BLaER1 (cell line): Measurements from ENCODE around the gene SLC12A1.

Experiments
- H3K27ac ChIP-seq: shearing (Covaris generic); formaldehyde crosslinking; 2 replicates; pipeline ENCODE4 v1.8.1; 2022
- H3K27me3 ChIP-seq: shearing (Covaris generic); formaldehyde crosslinking; 2 replicates; pipeline ENCODE4 v1.8.1; 2022
- H3K36me3 ChIP-seq: shearing (Covaris generic); formaldehyde crosslinking; 2 replicates; pipeline ENCODE4 v1.8.1; 2022
- H3K4me1 ChIP-seq: shearing (Covaris generic); formaldehyde crosslinking; 2 replicates; pipeline ENCODE4 v1.8.1; 2022
- H3K4me2 ChIP-seq: shearing (Covaris generic); formaldehyde crosslinking; 2 replicates; pipeline ENCODE4 v1.8.1; 2022
- H3K4me3 ChIP-seq: shearing (Covaris generic); formaldehyde crosslinking; 2 replicates; pipeline ENCODE4 v1.8.1; 2022
- H3K9ac ChIP-seq: shearing (Covaris generic); formaldehyde crosslinking; 2 replicates; pipeline ENCODE4 v1.8.1; 2022
- H3K9me3 ChIP-seq: shearing (Covaris generic); formaldehyde crosslinking; 2 replicates; pipeline ENCODE4 v1.8.1; 2022
- H4K20me1 ChIP-seq: shearing (Covaris generic); formaldehyde crosslinking; 2 replicates; pipeline ENCODE4 v1.8.1; 2022
- Cebpa-rat ChIP-seq: shearing (Covaris generic); IDR thresholded peaks from 2 replicates; pipeline ENCODE4 v1.8.1; 2022

The SLC12A1 gene

GRCh38 chr15:48185529-48185928 is 20.6 kb upstream of the SLC12A1 start:
- no peak overlapping the region for H3K27ac ChIP-seq
- no peaks in the 10 kb centered on the region for H3K36me3 ChIP-seq
- TF ChIP-seq Cebpa-rat, result no peak; the same call in 1 of the 2 replicates
- no peaks in the 10 kb centered on the region for H4K20me1 ChIP-seq
- H3K9me3 ChIP-seq, result no peaks in the 10 kb centered on the region
- H3K27me3 ChIP-seq, result no peaks in the 10 kb centered on the region
- no peak overlapping the region for H3K4me3 ChIP-seq
- H3K4me2 ChIP-seq, result no peak overlapping the region
- no peak overlapping the region for H3K9ac ChIP-seq
- H3K4me1 ChIP-seq, result no peaks in the 10 kb centered on the region

- Histone ChIP-seq H3K9ac (no peak overlapping the region), H3K4me2 (no peak overlapping the region), H3K4me1 (no peaks in the 10 kb centered on the region), H3K27ac (no peak overlapping the region), H4K20me1 (no peaks in the 10 kb centered on the region), H3K9me3 (no peaks in the 10 kb centered on the region), H3K36me3 (no peaks in the 10 kb centered on the region), H3K27me3 (no peaks in the 10 kb centered on the region), H3K4me3 (no peak overlapping the region)
- no peak for TF ChIP-seq Cebpa-rat
Measured at GRCh38 chr15:48186271-48186670, 19.8 kb upstream of the SLC12A1 start.

GRCh38 chr15:48190932-48191573 is 15.0 kb upstream of the SLC12A1 start:
- Histone ChIP-seq H3K27ac (no peak overlapping the region), H3K4me3 (no peak overlapping the region), H3K4me2 (no peak overlapping the region)

DNA sequence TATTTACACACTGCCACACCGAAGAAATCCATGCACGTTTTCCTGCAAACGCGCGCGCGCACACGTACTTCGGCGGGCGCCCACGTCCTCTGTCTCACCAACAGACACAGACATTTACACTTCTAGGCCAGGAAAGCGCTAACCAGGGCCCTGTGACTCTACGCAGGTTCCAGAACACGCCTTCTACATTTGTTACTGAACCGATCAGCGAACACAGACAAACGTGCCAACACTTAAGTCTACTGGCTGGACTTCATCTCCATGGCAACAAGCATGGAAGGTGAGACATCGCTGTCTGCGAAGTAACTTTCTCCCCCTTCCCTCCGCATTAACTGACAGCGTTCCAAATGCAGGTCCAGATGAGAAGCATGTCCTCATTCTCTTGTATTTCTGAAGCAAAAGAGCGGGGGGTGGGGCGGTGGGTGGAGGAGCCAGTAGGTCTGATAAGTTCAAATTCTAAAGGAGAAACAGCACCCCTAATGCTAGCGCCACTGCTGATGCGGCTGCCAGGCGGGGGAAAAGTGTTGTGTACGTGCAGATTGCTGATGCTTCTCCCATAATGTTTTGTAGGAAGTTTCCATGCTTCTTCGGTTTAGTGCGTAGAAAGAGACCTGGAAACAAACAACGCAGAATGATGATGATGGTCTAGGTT is 14.4 kb upstream of the SLC12A1 start, which contains the start of gene CTXN2:
CTXN2 (plus strand) TSS at position 92 of the 652 bp plus-strand sequence. CDS start 9,636 bp downstream, outside the sequence.
- Histone ChIP-seq H4K20me1 (no peaks in the 10 kb centered on the region), H3K4me2 (no peak within 1 kb of the TSS), H3K9me3 (no peaks in the 10 kb centered on the region), H3K27me3 (no peaks in the 10 kb centered on the region), H3K36me3 (no peaks in the 10 kb centered on the region), H3K4me3 (no peak within 1 kb of the TSS), H3K27ac (no peak within 1 kb of the TSS), H3K9ac (no peak within 1 kb of the TSS), H3K4me1 (no peaks in the 10 kb centered on the region)
- TF ChIP-seq Cebpa-rat, result no peak

More at GRCh38 chr15:48190932-48191573, 15.0 kb upstream of the SLC12A1 start:
- Histone ChIP-seq H4K20me1 (no peaks in the 10 kb centered on the region), H3K4me1 (no peaks in the 10 kb centered on the region), H3K27me3 (no peaks in the 10 kb centered on the region), H3K9ac (no peak overlapping the region), H3K9me3 (no peaks in the 10 kb centered on the region), H3K36me3 (no peaks in the 10 kb centered on the region)
- no peak for TF ChIP-seq Cebpa-rat

DNA sequence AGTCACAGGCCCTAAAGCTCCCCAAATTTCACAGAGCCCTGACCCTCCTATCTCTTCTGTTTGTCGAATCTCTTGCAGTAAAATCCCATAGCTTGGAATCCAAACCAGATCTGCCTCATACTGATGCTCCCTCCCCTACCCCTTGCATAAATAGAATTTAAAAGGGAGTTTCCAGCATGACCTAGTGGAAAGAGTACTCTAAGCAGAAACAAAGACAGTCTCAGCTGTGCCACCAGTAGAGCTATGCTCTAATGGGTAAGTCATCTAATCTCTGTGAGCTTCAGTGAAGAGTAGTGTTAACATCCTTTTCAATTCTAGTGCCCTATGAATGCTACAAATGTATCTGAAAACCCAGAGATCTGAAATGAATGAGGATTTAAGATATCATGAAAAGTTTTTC is 4.0 kb upstream of the SLC12A1 start:
- no peak for TF ChIP-seq Cebpa-rat
- no peaks in the 10 kb centered on the region for H4K20me1 ChIP-seq
- H3K27me3 ChIP-seq, result no peaks in the 10 kb centered on the region
- no peaks in the 10 kb centered on the region for H3K9me3 ChIP-seq
- no peaks in the 10 kb centered on the region for H3K4me1 ChIP-seq
- no peak overlapping the region for H3K4me3 ChIP-seq
- no peaks in the 10 kb centered on the region for H3K36me3 ChIP-seq
- no peak overlapping the region for H3K4me2 ChIP-seq
- H3K9ac ChIP-seq, result no peak overlapping the region
- no peak overlapping the region for H3K27ac ChIP-seq

GRCh38 chr15:48221261-48221660 is 15.2 kb downstream of the SLC12A1 start:
- no peak overlapping the region for H3K4me2 ChIP-seq
- no peaks in the 10 kb centered on the region for H3K4me1 ChIP-seq
- TF ChIP-seq Cebpa-rat, result no peak
- no peak overlapping the region for H3K9ac ChIP-seq
- no peaks in the 10 kb centered on the region for H4K20me1 ChIP-seq
- H3K4me3 ChIP-seq, result no peak overlapping the region
- no peaks in the 10 kb centered on the region for H3K27me3 ChIP-seq
- H3K9me3 ChIP-seq, result no peaks in the 10 kb centered on the region
- no peaks in the 10 kb centered on the region for H3K36me3 ChIP-seq
- no peak overlapping the region for H3K27ac ChIP-seq

DNA sequence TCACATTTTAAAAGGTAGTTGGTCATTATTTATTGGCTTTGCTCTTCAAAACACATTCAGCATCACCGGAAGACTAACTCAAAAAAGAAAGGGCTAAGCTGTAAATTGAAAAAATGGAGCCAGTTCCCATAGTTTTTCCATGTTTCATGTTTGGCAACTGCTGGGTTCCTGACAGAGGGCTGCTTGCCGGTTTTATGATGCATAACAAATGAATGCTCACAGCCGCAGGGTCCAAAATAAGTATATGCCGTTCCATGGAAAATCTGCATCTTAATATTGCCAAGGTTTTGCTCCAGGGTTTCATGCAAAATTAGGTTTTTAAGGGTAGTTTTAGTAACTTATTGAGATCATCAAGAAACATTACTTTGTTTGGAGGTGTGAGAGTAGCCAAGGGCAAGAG is 15.8 kb downstream of the SLC12A1 start:
- H3K9me3 ChIP-seq, result no peaks in the 10 kb centered on the region
- H4K20me1 ChIP-seq, result no peaks in the 10 kb centered on the region
- TF ChIP-seq Cebpa-rat, result no peak
- H3K27me3 ChIP-seq, result no peaks in the 10 kb centered on the region
- no peaks in the 10 kb centered on the region for H3K4me1 ChIP-seq
- no peaks in the 10 kb centered on the region for H3K36me3 ChIP-seq
- H3K27ac ChIP-seq, result no peak overlapping the region
- H3K4me2 ChIP-seq, result no peak overlapping the region
- H3K9ac ChIP-seq, result no peak overlapping the region
- no peak overlapping the region for H3K4me3 ChIP-seq

- H3K9ac ChIP-seq, result no peak overlapping the region
- H3K27ac ChIP-seq, result no peak overlapping the region
- TF ChIP-seq Cebpa-rat, result no peak
- H4K20me1 ChIP-seq, result no peaks in the 10 kb centered on the region
- H3K36me3 ChIP-seq, result no peaks in the 10 kb centered on the region
- H3K9me3 ChIP-seq, result no peaks in the 10 kb centered on the region
- no peaks in the 10 kb centered on the region for H3K4me1 ChIP-seq
- no peak overlapping the region for H3K4me3 ChIP-seq
- no peaks in the 10 kb centered on the region for H3K27me3 ChIP-seq
- H3K4me2 ChIP-seq, result no peak overlapping the region
Measured at GRCh38 chr15:48222627-48223026, 16.5 kb downstream of the SLC12A1 start.

DNA sequence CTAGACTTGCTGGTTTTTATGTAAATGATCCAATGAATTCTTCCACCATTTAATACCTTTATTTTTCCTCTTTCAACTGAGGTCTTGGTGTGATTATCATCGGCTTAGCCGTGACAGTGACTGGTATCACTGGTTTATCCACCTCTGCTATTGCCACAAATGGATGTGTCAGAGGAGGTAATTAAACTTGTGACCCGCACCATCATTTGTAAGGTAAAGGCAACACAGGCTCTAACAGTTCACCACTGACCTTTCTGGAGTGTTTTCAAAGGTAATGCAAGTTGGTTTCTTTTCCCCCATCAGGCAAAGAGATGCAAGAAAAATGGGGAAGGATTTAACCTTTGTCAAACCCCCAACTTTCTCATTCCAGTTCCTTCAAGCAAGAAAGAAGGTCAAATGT is 19.7 kb downstream of the SLC12A1 start:
- Histone ChIP-seq H3K4me2 (no peak overlapping the region), H3K9me3 (no peaks in the 10 kb centered on the region), H3K27ac (no peak overlapping the region), H4K20me1 (no peaks in the 10 kb centered on the region), H3K27me3 (no peaks in the 10 kb centered on the region), H3K4me3 (no peak overlapping the region), H3K36me3 (no peaks in the 10 kb centered on the region), H3K4me1 (no peaks in the 10 kb centered on the region), H3K9ac (no peak overlapping the region)
- no peak for TF ChIP-seq Cebpa-rat

DNA sequence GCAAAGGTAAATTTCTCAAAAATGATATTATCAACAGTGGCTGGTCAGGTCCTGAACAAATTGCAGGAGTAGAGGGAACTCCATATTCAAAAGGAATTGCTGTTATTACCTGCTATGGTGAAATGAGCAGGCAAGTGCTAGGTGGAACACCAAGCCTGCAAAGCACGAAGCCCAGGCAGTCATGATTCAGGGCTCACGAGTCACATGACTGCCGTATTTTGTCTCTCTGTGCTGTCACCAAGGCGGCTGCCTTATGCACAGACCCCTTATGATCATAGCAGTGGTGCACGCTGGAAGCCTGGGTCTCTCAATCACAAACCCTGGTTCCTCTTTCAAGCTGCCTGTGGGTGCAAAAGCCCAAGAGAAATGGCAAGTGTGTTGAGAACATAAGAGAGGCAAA is 24.4 kb downstream of the SLC12A1 start:
- Histone ChIP-seq H3K36me3 (no peaks in the 10 kb centered on the region), H3K9me3 (no peaks in the 10 kb centered on the region), H3K27ac (no peak overlapping the region), H3K9ac (no peak overlapping the region), H3K4me1 (no peaks in the 10 kb centered on the region), H4K20me1 (no peaks in the 10 kb centered on the region), H3K27me3 (no peaks in the 10 kb centered on the region), H3K4me2 (no peak overlapping the region), H3K4me3 (no peak overlapping the region)
- TF ChIP-seq Cebpa-rat, result no peak

GRCh38 chr15:48233246-48233645 is 27.1 kb downstream of the SLC12A1 start:
- no peaks in the 10 kb centered on the region for H3K9me3 ChIP-seq
- no peak overlapping the region for H3K4me2 ChIP-seq
- H3K27ac ChIP-seq, result no peak overlapping the region
- no peaks in the 10 kb centered on the region for H3K4me1 ChIP-seq
- H4K20me1 ChIP-seq, result no peaks in the 10 kb centered on the region
- no peak for TF ChIP-seq Cebpa-rat
- no peaks in the 10 kb centered on the region for H3K36me3 ChIP-seq
- no peaks in the 10 kb centered on the region for H3K27me3 ChIP-seq
- no peak overlapping the region for H3K4me3 ChIP-seq
- no peak overlapping the region for H3K9ac ChIP-seq
